Jurkat, Clone E6-1 (cell line): ENCODE measurements around the gene LDB3.

ENCODE experiments used
- DNase-seq: peaks from one replicate; pipeline ENCODE4 v3.0.0-alpha.2; 2011; ENCODE audit warnings: low read depth, low spot score
- H3K4me3 ChIP-seq: 2 replicates; pipeline ENCODE4 v1.5.1; 2011; ENCODE audit warnings: mild to moderate bottlenecking, low read length, control low read depth, moderate library complexity

Gene LDB3

GRCh38 chr10:86752311-86752710, 84.0 kb downstream of the LDB3 start:
- no peak for DNase-seq
- H3K4me3 ChIP-seq = no peak overlapping the region

- H3K4me3 ChIP-seq = no peak overlapping the region
- DNase-seq = no peak
Observed at GRCh38 chr10:86753051-86753450, 84.7 kb downstream of the LDB3 start.

DNA sequence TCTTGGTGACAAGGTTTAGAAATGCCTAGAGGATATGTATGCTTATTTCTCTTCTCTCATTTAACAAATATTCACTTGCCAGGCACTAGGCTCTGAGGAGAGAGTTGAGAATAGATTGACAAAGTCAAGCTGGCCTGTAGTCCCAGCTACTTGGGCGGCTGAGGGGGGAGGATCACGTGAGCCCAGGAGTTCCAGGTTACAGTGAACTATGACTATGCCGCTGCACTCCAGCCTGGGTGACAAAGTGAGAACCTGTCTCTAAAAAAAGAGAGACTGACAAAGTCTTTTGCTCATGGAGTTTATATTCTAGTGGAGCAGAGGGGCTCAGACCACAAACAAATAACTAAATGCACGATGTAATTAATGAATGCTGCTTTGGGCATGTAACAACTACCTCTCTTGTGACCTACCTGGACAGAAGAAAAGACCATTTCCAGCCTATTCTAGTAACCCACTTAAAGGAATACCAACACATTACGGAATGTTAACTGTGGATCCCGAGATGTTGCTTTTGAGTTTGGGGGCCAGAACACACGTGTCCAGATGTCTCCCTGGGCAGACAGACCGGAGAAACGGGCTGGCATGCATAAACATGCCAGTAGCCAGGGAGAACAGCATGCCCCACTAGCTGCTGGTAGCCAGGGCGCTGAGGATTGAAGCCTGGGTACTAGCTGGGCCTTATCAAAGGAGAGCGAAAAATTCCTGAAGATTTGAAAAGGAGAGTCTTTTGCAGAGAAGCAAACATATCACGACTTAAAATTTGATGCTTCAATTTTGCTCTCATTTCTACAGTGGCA, 85.5 kb downstream of the LDB3 start:
- H3K4me3 ChIP-seq = no peak overlapping the region
- DNase-seq = no peak

- H3K4me3 ChIP-seq = peak overlapping the region; percentile 68
- no peak for DNase-seq
Observed at GRCh38 chr10:86755454-86755739, 87.1 kb downstream of the LDB3 start.

DNA sequence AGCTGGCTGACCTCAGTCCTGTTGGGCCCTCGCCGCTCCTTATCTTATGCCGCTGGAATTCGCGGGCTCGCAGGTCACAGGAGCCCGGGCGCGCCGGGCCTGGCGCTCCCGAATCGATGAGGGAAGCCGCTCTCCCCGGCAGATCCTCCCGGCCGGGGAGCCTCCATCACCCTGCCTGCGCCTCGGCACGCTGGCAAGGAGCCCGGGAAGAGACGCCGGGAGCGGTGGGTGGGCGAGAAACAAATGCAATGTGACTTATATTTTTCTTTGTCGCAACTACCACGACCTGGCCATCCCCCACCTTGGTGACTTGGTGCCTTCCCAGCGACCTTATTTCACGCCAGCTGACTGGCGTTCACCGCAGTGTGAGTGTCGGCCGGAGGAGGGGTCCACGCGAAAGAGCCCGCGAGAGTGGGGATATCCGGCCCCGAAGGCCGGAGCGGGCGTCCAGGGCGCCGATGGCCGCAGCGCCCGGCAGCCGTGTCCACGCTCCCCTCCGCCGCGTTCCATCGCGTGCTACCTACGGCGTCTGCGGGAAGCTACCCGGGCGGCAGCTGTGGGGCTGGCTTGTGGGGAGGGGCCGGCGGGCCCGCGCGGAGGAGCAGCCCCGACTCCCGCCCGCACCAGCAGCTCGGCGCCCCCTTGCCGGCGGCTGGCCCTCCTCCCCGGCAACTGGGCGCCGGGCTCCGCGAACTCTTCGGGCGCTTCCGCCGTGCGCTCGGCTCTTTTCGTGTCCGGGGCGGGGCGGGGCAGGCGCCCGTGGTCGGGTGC, 87.6 kb downstream of the LDB3 start:
- DNase-seq = peak; percentile 76
- H3K4me3 ChIP-seq = peak overlapping the region; percentile 68

DNA sequence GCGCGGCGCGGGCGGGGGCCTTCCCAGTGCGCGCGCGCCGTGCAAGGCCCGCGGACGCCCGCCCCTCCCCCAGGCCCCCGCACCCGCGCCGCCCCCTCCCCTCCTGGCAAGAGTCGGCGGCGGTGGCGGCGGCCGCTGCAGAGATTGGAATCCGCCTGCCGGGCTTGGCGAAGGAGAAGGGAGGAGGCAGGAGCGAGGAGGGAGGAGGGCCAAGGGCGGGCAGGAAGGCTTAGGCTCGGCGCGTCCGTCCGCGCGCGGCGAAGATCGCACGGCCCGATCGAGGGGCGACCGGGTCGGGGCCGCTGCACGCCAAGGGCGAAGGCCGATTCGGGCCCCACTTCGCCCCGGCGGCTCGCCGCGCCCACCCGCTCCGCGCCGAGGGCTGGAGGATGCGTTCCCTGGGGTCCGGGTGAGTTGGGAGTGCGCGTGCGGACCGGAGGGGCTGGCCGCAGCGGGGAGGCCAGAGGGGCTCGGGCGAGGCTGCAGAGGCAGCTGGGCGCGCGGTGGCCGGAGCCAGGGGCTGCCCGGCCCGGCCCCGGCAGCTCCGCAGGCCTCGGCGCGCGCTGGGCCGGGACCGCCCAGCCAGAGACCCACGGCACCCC, 88.3 kb downstream of the LDB3 start, which contains the start of gene BMPR1A:
TSS of gene BMPR1A (plus strand) at position 109 of the 602 bp plus-strand sequence. CDS start 119,400 bp downstream, outside the sequence.
- no peak for DNase-seq

GRCh38 chr10:86757113-86757972, 89.0 kb downstream of the LDB3 start:
- peak overlapping the region; percentile 72 for H3K4me3 ChIP-seq
- peak; percentile 51 for DNase-seq

More for the DNA sequence above, 88.3 kb downstream of the LDB3 start, which contains the start of gene BMPR1A:
- H3K4me3 ChIP-seq = peak within 1 kb of the TSS; percentile 72

- no peak for DNase-seq
- H3K4me3 ChIP-seq = no peak overlapping the region
Observed at GRCh38 chr10:86758189-86759072, 90.1 kb downstream of the LDB3 start.

GRCh38 chr10:86759073-86759672, 90.9 kb downstream of the LDB3 start:
- no peak for DNase-seq
- H3K4me3 ChIP-seq = no peak overlapping the region

- no peak overlapping the region for H3K4me3 ChIP-seq
- DNase-seq = no peak
Observed at GRCh38 chr10:86763404-86763803, 95.1 kb downstream of the LDB3 start.

- no peak overlapping the region for H3K4me3 ChIP-seq
- no peak for DNase-seq
Observed at GRCh38 chr10:86765548-86765947, 97.2 kb downstream of the LDB3 start.

- H3K4me3 ChIP-seq = no peak overlapping the region
Observed at GRCh38 chr10:86768412-86769062, 100.2 kb downstream of the LDB3 start.

DNA sequence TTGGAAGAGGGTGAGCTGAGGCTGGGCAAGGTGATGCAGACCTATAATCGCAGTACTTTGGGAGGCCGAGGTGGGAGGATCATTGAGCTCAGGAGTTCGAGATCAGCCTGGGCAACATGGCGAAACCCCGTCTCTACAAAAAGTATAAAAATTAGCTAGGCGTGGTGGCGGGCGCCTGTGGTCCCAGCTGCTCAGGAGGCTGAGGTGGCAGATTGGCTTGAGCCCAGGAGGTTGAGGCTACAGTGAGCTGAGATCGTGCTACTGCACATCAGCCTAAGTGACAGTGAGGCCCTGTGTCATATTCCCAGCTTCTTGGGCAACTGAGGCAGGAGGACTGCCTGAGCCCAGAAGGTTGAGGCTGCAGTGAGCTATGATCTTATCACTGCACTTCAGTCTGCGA, 101.7 kb downstream of the LDB3 start:
- H3K4me3 ChIP-seq = no peak overlapping the region
- DNase-seq = no peak

More at GRCh38 chr10:86768412-86769062, 100.2 kb downstream of the LDB3 start:
- DNase-seq = no peak

- H3K4me3 ChIP-seq = no peak overlapping the region
- DNase-seq = no peak
Observed at GRCh38 chr10:86770412-86770960, 102.2 kb downstream of the LDB3 start.

GRCh38 chr10:86773498-86773897, 105.2 kb downstream of the LDB3 start:
- no peak for DNase-seq
- no peak overlapping the region for H3K4me3 ChIP-seq

- H3K4me3 ChIP-seq = no peak overlapping the region
Observed at GRCh38 chr10:86775056-86775869, 107.0 kb downstream of the LDB3 start.

More at GRCh38 chr10:86775056-86775869, 107.0 kb downstream of the LDB3 start:
- DNase-seq = no peak
